Mesenteric fat pad (tissue), 1 donor: ENCODE data around the gene LPAR3. TPM values are rescaled to one million over a fixed set of nuclear protein-coding genes. Genes with fewer than 3 reads are reported as not detected.
"Not testable (repeated sequence)": the region's sequence is repeated elsewhere in the genome, so short reads cannot be mapped to it uniquely, and the experiment has no call there.

ENCODE experiments used
- DNase-seq: peaks from one replicate; pipeline ENCODE4 v3.0.0-alpha.2; 2020; ENCODE audit warnings: low spot score
- total RNA-seq: library from RNA; stranded (reverse); fragmentation: NEBNext Ultra II Directional; extraction: Animal tissue kit (Norgen Biotek cat#: 25700); gene quantifications from one replicate; pipeline ENCODE4 v1.2.1, GENCODE V29; 2021
- donor health status: DM: yes; HTN: yes; CAD: no.

The LPAR3 gene
- total RNA-seq, 1 donor from 2014 or later = not detected

- DNase-seq = no peak
These were observed 14.3 kb upstream of the LPAR3 start for GRCh38 chr1:84907095-84907827.

GRCh38 chr1:84902727-84903126 lies 9.7 kb upstream of the LPAR3 start:
- DNase-seq = not testable (repeated sequence)

GRCh38 chr1:84899969-84900368 lies 7.0 kb upstream of the LPAR3 start:
- DNase-seq = no peak

GRCh38 chr1:84896279-84896678 lies 3.3 kb upstream of the LPAR3 start:
- DNase-seq = no peak

GRCh38 chr1:84890566-84890965 lies 2.4 kb downstream of the LPAR3 start:
- no peak for DNase-seq

GRCh38 chr1:84889437-84889836 lies 3.6 kb downstream of the LPAR3 start:
- no peak for DNase-seq

- DNase-seq = no peak
These were observed 4.3 kb downstream of the LPAR3 start for GRCh38 chr1:84888753-84889152.

GRCh38 chr1:84887261-84887934 lies 5.6 kb downstream of the LPAR3 start:
- DNase-seq = no peak

GRCh38 chr1:84885469-84885868 lies 7.5 kb downstream of the LPAR3 start:
- no peak for DNase-seq

- DNase-seq = no peak
These were observed 8.2 kb downstream of the LPAR3 start for GRCh38 chr1:84884671-84885389.

GRCh38 chr1:84883286-84883685 lies 9.7 kb downstream of the LPAR3 start:
- DNase-seq = no peak

- no peak for DNase-seq
These were observed 15.4 kb downstream of the LPAR3 start for GRCh38 chr1:84877592-84877991.

GRCh38 chr1:84876353-84876752 lies 16.7 kb downstream of the LPAR3 start:
- no peak for DNase-seq

- no peak for DNase-seq
These were observed 19.6 kb downstream of the LPAR3 start for GRCh38 chr1:84873366-84873765.

- DNase-seq = no peak
These were observed 20.2 kb downstream of the LPAR3 start for GRCh38 chr1:84872696-84873355.

- no peak for DNase-seq
These were observed 21.8 kb downstream of the LPAR3 start for GRCh38 chr1:84871181-84871580.

GRCh38 chr1:84870591-84870990 lies 22.4 kb downstream of the LPAR3 start:
- no peak for DNase-seq

GRCh38 chr1:84869720-84870119 lies 23.3 kb downstream of the LPAR3 start:
- DNase-seq = no peak

GRCh38 chr1:84862810-84863251 lies 30.2 kb downstream of the LPAR3 start:
- no peak for DNase-seq

GRCh38 chr1:84861988-84862644 lies 30.9 kb downstream of the LPAR3 start:
- no peak for DNase-seq

- no peak for DNase-seq
These were observed 31.5 kb downstream of the LPAR3 start for GRCh38 chr1:84861516-84861915.
